A172 (cell line): ENCODE data around the gene RXFP1. TPM values are rescaled to one million over a fixed set of nuclear protein-coding genes. Genes with fewer than 3 reads are reported as not detected.

Experiments
- DNase-seq: peaks from one replicate; pipeline ENCODE4 v3.0.0-alpha.2; 2015; ENCODE audit warnings: low spot score
- total RNA-seq: library from RNA; depleted of rRNA; stranded (reverse); fragments of >200 nt; shearing (Covaris generic); gene quantifications from 2 replicates; pipeline ENCODE4 v1.2.3, GENCODE V29; 2014

RXFP1 gene
- total RNA-seq, 1 experiment from 2014 or later = not detected

- DNase-seq = no peak
These were observed 19.8 kb downstream of the RXFP1 start for GRCh38 chr4:158541506-158541905.

DNA sequence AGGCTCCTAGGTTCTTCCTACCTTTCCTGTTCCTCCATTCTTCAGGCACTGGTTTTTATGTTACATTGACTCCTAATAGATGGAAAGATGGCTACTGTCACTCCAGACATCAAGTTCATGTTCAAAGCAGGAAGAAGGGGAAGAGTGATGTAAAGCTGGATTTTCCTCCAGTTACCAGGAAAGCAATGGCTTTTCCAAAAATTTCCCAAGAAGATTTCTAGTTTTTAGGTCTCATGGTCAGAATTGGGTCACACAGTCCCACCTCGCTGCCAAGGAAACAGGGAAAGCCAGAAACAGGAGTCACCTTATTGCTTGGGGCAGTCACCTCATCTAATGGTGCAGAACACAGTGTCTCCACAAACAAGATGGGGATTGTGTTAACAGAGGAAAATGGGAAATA, 21.5 kb downstream of the RXFP1 start:
- no peak for DNase-seq

DNA sequence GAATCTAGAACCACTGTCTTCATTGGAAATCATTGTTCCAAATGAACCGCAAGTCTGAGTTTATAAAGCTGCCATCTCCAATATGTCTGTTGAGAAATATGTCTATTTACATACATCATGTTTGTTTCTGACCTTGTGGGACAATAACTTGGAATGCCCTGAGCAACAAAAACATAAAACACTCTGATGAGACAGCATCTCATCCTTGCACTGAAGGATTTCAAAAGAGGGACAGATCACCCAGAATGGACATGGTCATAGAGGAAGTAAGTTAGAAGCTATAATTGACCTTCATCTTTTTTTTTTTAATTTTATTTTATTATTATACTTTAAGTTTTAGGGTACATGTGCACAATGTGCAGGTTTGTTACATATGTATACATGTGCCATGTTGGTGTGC, 22.5 kb downstream of the RXFP1 start:
- no peak for DNase-seq

DNA sequence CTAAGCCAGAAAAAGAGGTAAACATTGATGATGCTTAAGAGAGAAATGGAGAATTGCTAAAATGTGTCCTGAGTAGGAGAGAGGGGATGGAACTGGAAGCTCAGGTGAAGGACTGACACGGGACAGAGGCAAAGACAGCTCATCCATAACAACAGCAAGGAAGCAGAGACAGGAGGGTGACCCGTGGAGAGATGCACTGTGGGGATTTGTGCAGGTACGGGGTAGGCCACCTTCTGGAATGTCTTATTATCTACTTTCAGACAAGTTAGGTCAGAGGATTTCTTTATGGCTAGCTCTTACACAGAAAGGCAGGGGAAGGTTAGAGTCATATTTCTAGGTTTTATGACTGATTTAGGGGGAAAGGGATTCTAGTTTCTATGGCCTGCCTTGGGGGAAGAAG, 31.7 kb downstream of the RXFP1 start:
- DNase-seq = no peak

- no peak for DNase-seq
These were observed 38.6 kb downstream of the RXFP1 start for GRCh38 chr4:158560284-158560683.

GRCh38 chr4:158566860-158567259, 45.2 kb downstream of the RXFP1 start:
- no peak for DNase-seq

GRCh38 chr4:158571736-158572135, 50.1 kb downstream of the RXFP1 start:
- DNase-seq = no peak

GRCh38 chr4:158572608-158573007, 50.9 kb downstream of the RXFP1 start:
- no peak for DNase-seq

- peak; percentile 28 for DNase-seq
These were observed 56.8 kb downstream of the RXFP1 start for GRCh38 chr4:158578476-158578875.

DNA sequence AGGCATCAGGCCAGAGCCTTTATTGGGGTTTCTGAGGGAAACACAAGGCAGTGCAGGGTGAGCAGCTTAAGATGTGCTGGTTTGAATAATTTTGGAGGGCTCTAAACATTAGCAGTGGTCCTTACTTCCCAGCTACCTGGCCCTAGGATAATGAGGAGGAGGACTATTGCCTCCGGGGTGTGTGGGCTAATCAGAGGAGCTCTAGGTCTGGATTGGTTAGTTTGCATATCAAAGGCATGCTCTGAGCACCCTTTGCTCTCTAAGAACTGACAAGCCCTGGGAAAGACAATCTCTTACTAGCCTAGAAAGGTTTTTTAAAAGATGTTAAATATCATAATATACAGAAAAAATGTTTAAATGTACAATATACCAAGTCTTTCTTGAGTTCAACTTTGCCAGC, 58.4 kb downstream of the RXFP1 start:
- DNase-seq = no peak

GRCh38 chr4:158581161-158581560, 59.5 kb downstream of the RXFP1 start:
- DNase-seq = no peak

DNA sequence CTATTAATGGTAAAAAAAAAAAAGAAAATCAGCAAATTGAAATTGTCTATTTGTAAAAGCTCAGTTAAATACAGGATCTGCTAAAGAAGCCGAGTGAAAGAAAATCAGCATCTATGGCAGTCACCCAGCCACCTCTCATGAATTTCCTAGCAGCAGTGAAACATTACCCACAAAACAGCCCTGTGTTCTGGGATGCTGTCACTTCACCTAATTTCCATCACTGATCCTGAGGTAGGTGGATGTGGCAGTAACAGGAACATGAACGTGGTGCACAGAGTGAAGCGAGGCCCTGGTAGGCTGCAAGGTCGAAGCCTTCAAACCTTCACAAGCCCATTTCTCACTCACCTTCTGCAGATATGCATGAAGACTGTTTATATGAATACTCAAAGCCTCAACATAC, 65.2 kb downstream of the RXFP1 start:
- no peak for DNase-seq

GRCh38 chr4:158588285-158588684, 66.6 kb downstream of the RXFP1 start:
- DNase-seq = no peak

DNA sequence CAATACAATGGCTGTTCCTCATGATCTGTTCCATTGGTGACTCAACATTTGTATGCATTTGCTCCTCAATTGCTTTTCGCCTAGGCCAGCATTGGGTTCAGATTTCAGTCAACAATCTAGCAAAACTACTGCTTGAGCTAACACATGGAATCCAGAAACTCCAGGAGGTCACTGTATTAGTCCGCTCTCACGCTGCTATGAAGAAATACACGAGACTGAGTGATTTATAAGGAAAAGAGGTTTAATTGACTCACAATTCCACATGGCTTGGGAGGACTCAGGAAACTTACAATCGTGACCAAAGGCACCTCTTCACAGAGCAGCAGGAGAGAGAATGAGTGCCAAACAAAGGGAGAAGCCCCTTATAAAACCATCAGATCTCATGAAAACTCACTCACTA, 67.1 kb downstream of the RXFP1 start:
- DNase-seq = no peak

GRCh38 chr4:158590306-158590705, 68.6 kb downstream of the RXFP1 start:
- no peak for DNase-seq

- no peak for DNase-seq
These were observed 69.1 kb downstream of the RXFP1 start for GRCh38 chr4:158590824-158591223.

- DNase-seq = no peak
These were observed 76.4 kb downstream of the RXFP1 start for GRCh38 chr4:158597879-158598596.

GRCh38 chr4:158599150-158599549, 77.5 kb downstream of the RXFP1 start:
- no peak for DNase-seq

DNA sequence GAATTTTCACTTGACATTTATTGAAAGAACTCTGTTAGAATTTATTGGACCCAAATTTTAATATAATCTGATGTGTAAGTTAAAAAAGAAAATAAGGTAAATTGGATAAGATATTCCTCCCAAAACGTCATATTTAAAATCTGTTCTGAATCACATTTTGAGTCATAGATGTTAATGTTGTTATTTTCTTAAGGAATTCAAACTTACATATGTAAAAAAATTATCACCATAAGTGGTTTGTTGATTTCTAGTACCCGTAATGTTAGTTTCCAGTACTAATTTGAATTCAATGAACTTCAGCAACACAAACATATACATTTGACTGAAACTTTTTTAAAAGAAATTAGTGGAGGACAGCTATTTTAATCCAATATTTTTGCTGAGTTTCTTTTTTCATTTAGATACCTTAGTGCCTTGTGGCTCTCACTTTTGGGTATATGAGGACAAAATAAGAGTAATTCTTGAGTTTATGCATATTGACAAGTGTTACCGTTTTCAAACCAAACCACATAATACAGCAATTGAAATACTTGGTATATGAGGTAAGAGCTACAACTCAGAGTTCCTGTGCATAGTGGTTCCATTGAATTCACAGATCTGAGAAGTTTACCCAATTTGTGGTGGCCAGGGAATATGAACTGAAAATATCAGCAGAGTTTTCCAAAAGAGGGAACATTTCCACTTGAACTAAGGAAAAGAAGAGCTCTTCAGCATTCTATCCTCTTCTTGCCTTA, 78.2 kb downstream of the RXFP1 start:
- DNase-seq = no peak

DNA sequence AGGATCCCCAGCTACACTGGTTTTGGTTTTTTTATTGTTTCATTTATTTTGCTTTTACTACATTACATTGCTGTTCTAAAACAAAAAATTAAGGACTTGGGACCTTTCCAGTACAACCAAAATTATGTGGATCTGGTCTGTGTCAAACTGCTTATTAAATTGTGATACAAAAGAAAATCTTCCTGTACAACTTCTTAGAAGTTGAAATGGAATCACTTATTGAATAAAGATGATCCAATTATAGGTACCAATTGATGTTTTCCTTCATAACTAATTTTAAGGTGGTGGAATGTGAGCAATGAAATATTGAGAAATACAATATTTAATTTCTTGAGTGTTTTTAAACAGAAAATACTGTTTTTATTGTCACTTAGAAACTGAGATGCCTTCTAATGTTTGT, 82.7 kb downstream of the RXFP1 start:
- DNase-seq = no peak

DNA sequence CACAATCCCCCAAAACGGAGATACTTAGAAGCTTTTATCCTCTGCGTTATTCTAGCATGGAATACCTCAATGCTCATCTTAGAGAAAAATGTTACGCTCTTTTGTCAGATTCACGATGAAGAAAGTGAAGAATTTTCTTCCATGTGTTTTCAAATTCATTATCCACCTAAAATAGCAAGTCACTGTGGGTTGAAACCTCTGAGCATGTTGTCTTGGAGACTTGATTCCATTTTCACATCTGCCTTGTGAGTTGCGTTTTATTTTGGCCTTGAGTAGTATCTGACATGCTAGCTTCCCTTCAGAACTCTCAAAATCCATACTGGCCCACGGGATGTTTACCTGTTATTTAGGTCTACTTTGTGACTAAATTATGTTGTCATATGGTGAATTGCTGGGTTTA, 83.7 kb downstream of the RXFP1 start:
- DNase-seq = no peak

GRCh38 chr4:158606969-158607368, 85.3 kb downstream of the RXFP1 start:
- no peak for DNase-seq

DNA sequence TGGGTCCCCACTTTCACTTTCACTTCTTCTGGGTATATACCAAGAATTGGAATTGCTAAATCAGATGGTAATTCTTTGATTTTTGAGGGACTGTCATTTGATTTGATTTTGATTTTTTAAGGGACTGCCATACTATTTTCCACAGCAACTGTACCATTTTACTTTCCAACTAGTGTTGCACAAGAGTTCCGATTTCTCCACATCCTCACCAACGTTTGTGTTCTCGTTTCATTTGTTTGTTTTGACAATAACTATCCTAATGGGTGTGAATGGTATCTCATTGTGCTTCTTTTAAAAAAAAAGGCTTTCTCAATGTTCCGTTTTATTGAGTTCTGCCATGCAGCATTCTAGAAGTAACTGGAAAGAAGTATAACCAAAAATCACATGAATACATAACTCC, 87.4 kb downstream of the RXFP1 start:
- no peak for DNase-seq

DNA sequence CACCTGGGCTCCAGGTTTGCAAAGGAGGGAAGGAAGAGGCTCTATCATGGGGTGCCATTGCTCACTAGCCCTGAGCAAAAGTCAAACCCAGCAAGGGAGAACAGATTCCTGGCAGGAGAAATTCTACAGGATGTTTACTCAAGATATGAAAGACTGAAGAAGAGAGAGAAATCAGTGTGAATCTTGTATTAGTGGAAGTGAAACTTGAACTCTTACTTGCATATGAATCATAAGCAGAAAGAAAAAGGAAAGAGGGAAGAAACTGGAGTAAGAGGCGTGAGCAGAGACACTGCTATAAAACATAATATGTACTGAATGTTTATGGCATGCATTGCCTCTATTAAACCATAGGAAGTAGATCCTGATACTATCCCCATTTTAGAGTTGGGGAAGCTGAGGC, 89.1 kb downstream of the RXFP1 start:
- no peak for DNase-seq
